Suprapubic skin (tissue), 4 donors: Measurements from ENCODE around the gene ST6GALNAC6.

Source experiments
- EP300 ChIP-seq: sonication (generic); formaldehyde crosslinking; IDR thresholded peaks from one replicate; pipeline ENCODE4 v1.6.1; 2017; ENCODE audit warnings: antibody characterized with exemption
- POLR2A ChIP-seq, 2 donors: fragments of 450-650 bp; IDR thresholded peaks; one replicate each; pipeline ENCODE4 v1.6.1; 2017; ENCODE audit warnings: antibody characterized with exemption in 2 of 2, mild to moderate bottlenecking in 2 of 2, moderate library complexity in 2 of 2
- POLR2AphosphoS5 ChIP-seq, 3 donors: sonication (generic); formaldehyde crosslinking; IDR thresholded peaks; one replicate each; pipeline ENCODE4 v1.6.1; 2017; ENCODE audit warnings: antibody characterized with exemption in 3 of 3
- TF ChIP-seq, protein P1 (sequence below), 2 donors: fragments of 200-600 bp in 1 of 2; fragments of 450-650 bp in 1 of 2; sonication (generic) in 1 of 2; IDR thresholded peaks; one replicate each; pipeline ENCODE4 v1.5.1; 2016 to 2019; ENCODE audit warnings: antibody characterized with exemption in 2 of 2, mild to moderate bottlenecking in 1 of 2, moderate library complexity in 1 of 2

DNA sequence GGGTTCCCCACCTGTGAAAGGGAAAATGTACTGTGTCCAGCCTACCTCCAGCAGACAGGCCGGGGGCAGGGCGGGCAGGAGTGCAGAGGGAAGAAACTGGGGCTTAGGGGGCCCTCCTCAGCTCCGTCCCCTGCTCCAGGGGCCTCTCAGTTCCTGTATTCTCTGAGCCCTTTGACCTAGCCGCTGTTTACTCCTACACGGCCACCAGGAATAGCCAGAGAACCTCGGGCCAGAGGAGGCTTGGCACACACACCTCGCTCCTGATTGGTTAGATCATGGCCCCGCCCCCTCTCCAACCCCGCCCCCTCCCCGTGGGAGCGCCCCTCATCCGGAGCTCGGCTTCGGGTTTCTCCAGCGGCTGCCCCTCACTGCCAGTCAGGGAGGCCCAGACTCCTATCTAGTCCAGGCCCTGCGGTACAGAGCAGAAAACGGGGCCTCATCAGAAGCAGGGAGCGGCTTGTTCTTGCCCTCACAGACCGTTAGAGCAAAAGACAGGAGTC is 2.2 kb downstream of the ST6GALNAC6 start:
- TF ChIP-seq POLR2A (IDR thresholded peaks at IDR 0.05) = no peak
- TF ChIP-seq, protein P1, sequence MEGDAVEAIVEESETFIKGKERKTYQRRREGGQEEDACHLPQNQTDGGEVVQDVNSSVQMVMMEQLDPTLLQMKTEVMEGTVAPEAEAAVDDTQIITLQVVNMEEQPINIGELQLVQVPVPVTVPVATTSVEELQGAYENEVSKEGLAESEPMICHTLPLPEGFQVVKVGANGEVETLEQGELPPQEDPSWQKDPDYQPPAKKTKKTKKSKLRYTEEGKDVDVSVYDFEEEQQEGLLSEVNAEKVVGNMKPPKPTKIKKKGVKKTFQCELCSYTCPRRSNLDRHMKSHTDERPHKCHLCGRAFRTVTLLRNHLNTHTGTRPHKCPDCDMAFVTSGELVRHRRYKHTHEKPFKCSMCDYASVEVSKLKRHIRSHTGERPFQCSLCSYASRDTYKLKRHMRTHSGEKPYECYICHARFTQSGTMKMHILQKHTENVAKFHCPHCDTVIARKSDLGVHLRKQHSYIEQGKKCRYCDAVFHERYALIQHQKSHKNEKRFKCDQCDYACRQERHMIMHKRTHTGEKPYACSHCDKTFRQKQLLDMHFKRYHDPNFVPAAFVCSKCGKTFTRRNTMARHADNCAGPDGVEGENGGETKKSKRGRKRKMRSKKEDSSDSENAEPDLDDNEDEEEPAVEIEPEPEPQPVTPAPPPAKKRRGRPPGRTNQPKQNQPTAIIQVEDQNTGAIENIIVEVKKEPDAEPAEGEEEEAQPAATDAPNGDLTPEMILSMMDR (IDR thresholded peaks at IDR 0.05) = no peak
- no peak for TF ChIP-seq EP300
- TF ChIP-seq POLR2AphosphoS5 (IDR thresholded peaks at IDR 0.05) = no peak
